H9 (cell line): ENCODE data around the gene CCBE1. TPM values are rescaled to one million over a fixed set of nuclear protein-coding genes. Genes with fewer than 3 reads are reported as not detected.

ENCODE experiments used
- DNase-seq: peaks from one replicate; pipeline ENCODE4 v3.0.0-alpha.2; 2017
- H2AFZ ChIP-seq: one replicate; pipeline ENCODE4 v1.6.1; 2013; ENCODE audit warnings: mild to moderate bottlenecking, low read length, control low read depth, moderate library complexity
- H2AK5ac ChIP-seq: 2 replicates; pipeline ENCODE4 v1.6.1; 2013; ENCODE audit warnings: low read length, control low read depth, mixed read lengths; ENCODE audit not compliant: insufficient read length
- H2BK120ac ChIP-seq: one replicate; pipeline ENCODE4 v1.6.1; 2013; ENCODE audit warnings: low read depth, mild to moderate bottlenecking, low read length, control low read depth, inconsistent platforms; ENCODE audit not compliant: poor library complexity, severe bottlenecking
- H2BK12ac ChIP-seq: 2 replicates; pipeline ENCODE4 v1.6.1; 2013; ENCODE audit warnings: low read length, control low read depth, mixed read lengths, low read depth; ENCODE audit not compliant: insufficient read length
- H2BK15ac ChIP-seq: 2 replicates; pipeline ENCODE4 v1.6.1; 2013; ENCODE audit warnings: low read depth, low read length, control low read depth
- H2BK20ac ChIP-seq: one replicate; pipeline ENCODE4 v1.6.1; 2013; ENCODE audit warnings: low read depth, mild to moderate bottlenecking, low read length, control low read depth, inconsistent platforms; ENCODE audit not compliant: poor library complexity, severe bottlenecking
- H2BK5ac ChIP-seq: 2 replicates; pipeline ENCODE4 v1.6.1; 2013; ENCODE audit warnings: low read length, control low read depth, mixed read lengths; ENCODE audit not compliant: insufficient read length
- H3K14ac ChIP-seq: 2 replicates; pipeline ENCODE4 v1.6.1; 2013; ENCODE audit warnings: low read length, control low read depth; ENCODE audit not compliant: insufficient read depth
- H3K18ac ChIP-seq: 2 replicates; pipeline ENCODE4 v1.6.1; 2013; ENCODE audit warnings: low read depth, mild to moderate bottlenecking, mixed read lengths, low read length, control low read depth; ENCODE audit not compliant: insufficient read length
- H3K23ac ChIP-seq: 2 replicates; pipeline ENCODE4 v1.6.1; 2013; ENCODE audit warnings: low read length, control low read depth, mixed read lengths, low read depth; ENCODE audit not compliant: insufficient read length
- H3K23me2 ChIP-seq: 2 replicates; pipeline ENCODE4 v1.6.1; 2013; ENCODE audit warnings: low read depth, mild to moderate bottlenecking, mixed read lengths, low read length, control low read depth; ENCODE audit not compliant: insufficient read length, poor library complexity, severe bottlenecking
- H3K27ac ChIP-seq: 2 replicates; pipeline ENCODE4 v1.5.1; 2013; ENCODE audit warnings: low read length, control low read depth, mixed read lengths, low read depth; ENCODE audit not compliant: insufficient read length
- H3K27me3 ChIP-seq: 2 replicates; pipeline ENCODE4 v1.6.1; 2013; ENCODE audit warnings: low read length, control low read depth, inconsistent platforms; ENCODE audit not compliant: insufficient read depth
- H3K4ac ChIP-seq: 2 replicates; pipeline ENCODE4 v1.6.1; 2013; ENCODE audit warnings: low read depth, mild to moderate bottlenecking, control low read depth, inconsistent platforms, low read length, moderate library complexity
- H3K4me1 ChIP-seq: 2 replicates; pipeline ENCODE4 v1.6.1; 2013; ENCODE audit warnings: low read length, control low read depth, inconsistent platforms; ENCODE audit not compliant: insufficient read depth
- H3K4me2 ChIP-seq: 2 replicates; pipeline ENCODE4 v1.6.1; 2013; ENCODE audit warnings: low read length, control low read depth, mixed read lengths; ENCODE audit not compliant: insufficient read length, insufficient read depth
- H3K56ac ChIP-seq: 2 replicates; pipeline ENCODE4 v1.6.1; 2013; ENCODE audit warnings: low read depth, mild to moderate bottlenecking, mixed read lengths, low read length, control low read depth; ENCODE audit not compliant: insufficient read length
- H3K79me1 ChIP-seq: 2 replicates; pipeline ENCODE4 v1.6.1; 2013; ENCODE audit warnings: low read depth, mild to moderate bottlenecking, moderate library complexity, low read length, control low read depth, inconsistent platforms; ENCODE audit not compliant: insufficient read depth, poor library complexity, severe bottlenecking
- H3K79me2 ChIP-seq: 2 replicates; pipeline ENCODE4 v1.6.1; 2013; ENCODE audit warnings: low read length, control low read depth, inconsistent platforms; ENCODE audit not compliant: insufficient read depth
- H3K9ac ChIP-seq: 2 replicates; pipeline ENCODE4 v1.6.1; 2013; ENCODE audit warnings: low read length, control low read depth, mixed read lengths; ENCODE audit not compliant: insufficient read length; ENCODE audit errors: extremely low read depth
- H3K9me3 ChIP-seq: one replicate; pipeline ENCODE4 v1.6.1; 2013; ENCODE audit warnings: low read depth, low read length, inconsistent platforms; ENCODE audit not compliant: control insufficient read depth
- H3T11ph ChIP-seq: one replicate; pipeline ENCODE4 v1.6.1; 2013; ENCODE audit warnings: mild to moderate bottlenecking, low read length, control low read depth, inconsistent platforms
- H4K20me1 ChIP-seq: one replicate; pipeline ENCODE4 v1.6.1; 2013; ENCODE audit not compliant: control insufficient read depth, insufficient read length, insufficient read depth
- H4K5ac ChIP-seq: 2 replicates; pipeline ENCODE4 v1.6.1; 2013; ENCODE audit warnings: low read depth, mild to moderate bottlenecking, mixed read lengths, low read length, control low read depth; ENCODE audit not compliant: insufficient read length
- H4K8ac ChIP-seq: replicated peaks from 2 replicates; pipeline ENCODE4 v1.6.1; 2013; ENCODE audit warnings: low read length, control low read depth, mixed read lengths, low read depth; ENCODE audit not compliant: insufficient read length
- H4K91ac ChIP-seq: 2 replicates; pipeline ENCODE4 v1.6.1; 2013; ENCODE audit warnings: low read depth, mild to moderate bottlenecking, moderate library complexity, mixed read lengths, low read length, control low read depth; ENCODE audit not compliant: insufficient read length
- H3K27ac Mint-ChIP-seq, 3 experiments: 2 replicates in 2 of 3; 3 replicates in 1 of 3; pipeline ENCODE4 v1.8.0; 2020 to 2021; ENCODE audit warnings: mixed read lengths in 3 of 3, mild to moderate bottlenecking in 1 of 3, moderate library complexity in 1 of 3
- H3K27me3 Mint-ChIP-seq: 2 replicates; pipeline ENCODE4 v1.8.0; 2021; ENCODE audit warnings: low read depth, mild to moderate bottlenecking, moderate library complexity, mixed read lengths
- H3K36me3 Mint-ChIP-seq, 3 experiments: 2 replicates in 2 of 3; 3 replicates in 1 of 3; pipeline ENCODE4 v1.8.0; 2020 to 2021; ENCODE audit warnings: low read depth in 3 of 3, mixed read lengths in 3 of 3; ENCODE audit not compliant: insufficient read depth in 1 of 3
- H3K4me1 Mint-ChIP-seq, 2 experiments: 2 replicates each; pipeline ENCODE4 v1.8.0; 2020; ENCODE audit warnings: mixed read lengths in 2 of 2
- H3K4me3 Mint-ChIP-seq, 2 experiments: 2 replicates in 1 of 2; 3 replicates in 1 of 2; pipeline ENCODE4 v1.8.0; 2020 to 2021; ENCODE audit warnings: mild to moderate bottlenecking in 2 of 2, mixed read lengths in 2 of 2, moderate library complexity in 1 of 2
- H3K9me3 Mint-ChIP-seq, 2 experiments: 2 replicates in 1 of 2; 3 replicates in 1 of 2; pipeline ENCODE4 v1.8.0; 2020; ENCODE audit warnings: mild to moderate bottlenecking in 2 of 2, mixed read lengths in 2 of 2, moderate library complexity in 1 of 2
- WGBS: extraction: QIAGEN DNeasy Blood & Tissue Kit; methylation state at CpG from one replicate; pipeline ENCODE4 v1.1.7; 2013; ENCODE audit warnings: missing lambda C conversion rate, low lambda C conversion rate, mixed read lengths; ENCODE audit not compliant: insufficient read length; ENCODE audit errors: extremely low coverage; 5-methylcytosine and 5-hydroxymethylcytosine counted together
- total RNA-seq: library from RNA; stranded (reverse); gene quantifications from 2 replicates; pipeline ENCODE4 v1.2.1, GENCODE V29; 2021
- TF ChIP-seq, protein P1 (sequence below): fragments of 200-600 bp; sonication (generic); conservative IDR thresholded peaks from 3 replicates; pipeline ENCODE4 v1.8.0; 2021; ENCODE audit warnings: antibody characterized with exemption, mild to moderate bottlenecking

The CCBE1 gene
- total RNA-seq, 1 experiment from 2014 or later: 0.39 TPM

DNA sequence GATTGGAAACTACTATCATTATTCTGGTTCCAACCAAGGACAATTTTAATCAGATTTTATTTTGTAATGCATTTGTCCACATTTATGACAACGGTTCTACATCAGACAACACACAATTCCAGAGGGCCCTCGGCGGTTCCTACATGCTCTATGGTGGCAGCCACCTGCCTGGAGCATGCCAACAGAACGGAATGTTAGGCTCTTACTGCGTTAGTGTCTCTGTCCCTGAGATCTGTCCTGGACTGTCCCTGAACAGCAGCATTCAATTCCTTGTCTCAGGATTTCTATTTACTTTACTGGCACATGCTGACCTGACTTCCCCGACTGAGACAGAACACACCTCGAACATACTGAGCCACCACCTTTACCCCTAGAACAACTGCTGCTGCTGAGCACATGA lies 117.7 kb downstream of the CCBE1 start:
- no peak overlapping the region for H4K5ac ChIP-seq
- peaks cover 3 to 4% of the 10 kb centered on the region in 2 experiments; a peak in 1 of 4 replicates for H3K4me1 Mint-ChIP-seq
- no peak overlapping the region for H2BK20ac ChIP-seq
- no peaks in the 10 kb centered on the region for H3K9me3 Mint-ChIP-seq
- no peak overlapping the region for H3K14ac ChIP-seq
- no peak overlapping the region for H3K56ac ChIP-seq
- no peaks in the 10 kb centered on the region for H3K79me1 ChIP-seq
- no peak overlapping the region for H4K8ac ChIP-seq
- H3K4me3 Mint-ChIP-seq: no peak overlapping the region
- H4K20me1 ChIP-seq: no peaks in the 10 kb centered on the region
- H2BK5ac ChIP-seq: no peak overlapping the region
- H3K27ac ChIP-seq: no peak overlapping the region
- no peak overlapping the region for H3K27ac Mint-ChIP-seq
- no peak overlapping the region for H3K4ac ChIP-seq
- H3K23ac ChIP-seq: no peak overlapping the region
- no peaks in the 10 kb centered on the region for H3K27me3 ChIP-seq
- no peak overlapping the region for H3T11ph ChIP-seq
- H2AFZ ChIP-seq: no peak overlapping the region
- H2BK12ac ChIP-seq: no peak overlapping the region
- H3K79me2 ChIP-seq: no peaks in the 10 kb centered on the region
- H4K91ac ChIP-seq: no peak overlapping the region
- no peak overlapping the region for H2BK15ac ChIP-seq
- H3K4me2 ChIP-seq: no peak overlapping the region
- no peaks in the 10 kb centered on the region for H3K36me3 Mint-ChIP-seq
- no peak overlapping the region for H2BK120ac ChIP-seq
- WGBS: no CpG with 5 or more reads among the region's 7 CpGs
- TF ChIP-seq, protein P1, sequence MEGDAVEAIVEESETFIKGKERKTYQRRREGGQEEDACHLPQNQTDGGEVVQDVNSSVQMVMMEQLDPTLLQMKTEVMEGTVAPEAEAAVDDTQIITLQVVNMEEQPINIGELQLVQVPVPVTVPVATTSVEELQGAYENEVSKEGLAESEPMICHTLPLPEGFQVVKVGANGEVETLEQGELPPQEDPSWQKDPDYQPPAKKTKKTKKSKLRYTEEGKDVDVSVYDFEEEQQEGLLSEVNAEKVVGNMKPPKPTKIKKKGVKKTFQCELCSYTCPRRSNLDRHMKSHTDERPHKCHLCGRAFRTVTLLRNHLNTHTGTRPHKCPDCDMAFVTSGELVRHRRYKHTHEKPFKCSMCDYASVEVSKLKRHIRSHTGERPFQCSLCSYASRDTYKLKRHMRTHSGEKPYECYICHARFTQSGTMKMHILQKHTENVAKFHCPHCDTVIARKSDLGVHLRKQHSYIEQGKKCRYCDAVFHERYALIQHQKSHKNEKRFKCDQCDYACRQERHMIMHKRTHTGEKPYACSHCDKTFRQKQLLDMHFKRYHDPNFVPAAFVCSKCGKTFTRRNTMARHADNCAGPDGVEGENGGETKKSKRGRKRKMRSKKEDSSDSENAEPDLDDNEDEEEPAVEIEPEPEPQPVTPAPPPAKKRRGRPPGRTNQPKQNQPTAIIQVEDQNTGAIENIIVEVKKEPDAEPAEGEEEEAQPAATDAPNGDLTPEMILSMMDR: no peak
- H3K9ac ChIP-seq: no peak overlapping the region
- no peak overlapping the region for H2AK5ac ChIP-seq
- peaks cover 2% of the 10 kb centered on the region for H3K27me3 Mint-ChIP-seq
- no peak for DNase-seq
- H3K4me1 ChIP-seq: no peaks in the 10 kb centered on the region
- H3K18ac ChIP-seq: no peak overlapping the region
- H3K23me2 ChIP-seq: no peaks in the 10 kb centered on the region
- no peaks in the 10 kb centered on the region for H3K9me3 ChIP-seq
